PFSK-1 (cell line): ENCODE results near the gene PCSK5.

Experiments used
- FOXP2 ChIP-seq: optimal IDR thresholded peaks from 2 replicates; pipeline ENCODE3; 2011; ENCODE audit warnings: borderline replicate concordance, control low read depth, inconsistent platforms; ENCODE audit not compliant: insufficient read depth; ENCODE audit errors: extremely low read length, extremely low read depth
- POLR2AphosphoS5 ChIP-seq: IDR thresholded peaks from 2 replicates; pipeline ENCODE4 v1.6.1; 2012; ENCODE audit warnings: low read depth, mild to moderate bottlenecking, control low read depth, low read length, moderate library complexity
- SIN3A ChIP-seq: IDR thresholded peaks from 2 replicates; pipeline ENCODE4 v1.6.1; 2012; ENCODE audit warnings: mild to moderate bottlenecking, low read length, moderate library complexity, borderline replicate concordance; ENCODE audit not compliant: insufficient read depth
- TAF1 ChIP-seq: IDR thresholded peaks from 2 replicates; pipeline ENCODE4 v1.6.1; 2012; ENCODE audit warnings: low read length, control low read depth, borderline replicate concordance; ENCODE audit not compliant: insufficient read depth
- TF ChIP-seq, protein P1 (sequence below), 2 experiments: IDR thresholded peaks; 2 replicates each; pipeline versions ENCODE4 v1.6.1 to v1.8.0; 2011 to 2012; ENCODE audit warnings: low read depth in 2 of 2, low read length in 2 of 2, control low read depth in 1 of 2, inconsistent platforms in 1 of 2, mild to moderate bottlenecking in 1 of 2, moderate library complexity in 1 of 2; ENCODE audit not compliant: insufficient read depth in 1 of 2

PCSK5 gene

DNA sequence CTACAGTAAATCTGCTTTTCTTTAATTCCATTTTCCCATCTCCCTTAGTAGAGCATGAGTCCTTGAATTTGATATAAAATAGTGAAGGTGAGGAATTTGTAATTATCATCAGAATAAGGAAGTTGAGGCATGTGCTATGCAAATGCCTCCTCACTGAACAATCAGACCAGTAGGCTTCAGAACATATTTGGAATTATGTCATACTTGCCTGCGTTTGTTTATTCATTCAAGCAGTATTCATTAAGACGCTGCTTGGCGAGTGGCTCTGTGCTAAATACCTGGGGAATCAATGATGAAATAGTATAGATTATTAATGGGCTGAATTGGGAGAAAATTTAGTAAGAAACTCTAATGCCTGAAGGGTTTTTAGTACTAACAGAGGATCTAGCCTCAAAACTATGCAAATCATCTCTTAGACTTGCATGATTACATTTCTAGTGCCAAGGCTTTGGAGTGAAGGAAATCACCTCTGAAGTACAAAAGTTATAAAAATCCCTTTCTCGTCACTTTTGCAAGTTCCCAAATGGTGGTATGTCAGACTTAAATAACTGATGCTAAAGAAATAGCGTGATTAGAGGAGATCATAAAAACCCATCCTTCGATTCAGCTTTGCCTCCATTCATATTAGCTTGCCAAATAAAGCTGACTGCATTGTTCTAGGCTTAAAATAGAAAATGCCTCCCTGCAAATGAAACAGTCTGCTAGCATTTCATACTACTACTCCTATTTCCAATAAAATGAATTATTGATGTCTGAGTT is 141.7 kb downstream of the PCSK5 start:
- TF ChIP-seq, protein P1, sequence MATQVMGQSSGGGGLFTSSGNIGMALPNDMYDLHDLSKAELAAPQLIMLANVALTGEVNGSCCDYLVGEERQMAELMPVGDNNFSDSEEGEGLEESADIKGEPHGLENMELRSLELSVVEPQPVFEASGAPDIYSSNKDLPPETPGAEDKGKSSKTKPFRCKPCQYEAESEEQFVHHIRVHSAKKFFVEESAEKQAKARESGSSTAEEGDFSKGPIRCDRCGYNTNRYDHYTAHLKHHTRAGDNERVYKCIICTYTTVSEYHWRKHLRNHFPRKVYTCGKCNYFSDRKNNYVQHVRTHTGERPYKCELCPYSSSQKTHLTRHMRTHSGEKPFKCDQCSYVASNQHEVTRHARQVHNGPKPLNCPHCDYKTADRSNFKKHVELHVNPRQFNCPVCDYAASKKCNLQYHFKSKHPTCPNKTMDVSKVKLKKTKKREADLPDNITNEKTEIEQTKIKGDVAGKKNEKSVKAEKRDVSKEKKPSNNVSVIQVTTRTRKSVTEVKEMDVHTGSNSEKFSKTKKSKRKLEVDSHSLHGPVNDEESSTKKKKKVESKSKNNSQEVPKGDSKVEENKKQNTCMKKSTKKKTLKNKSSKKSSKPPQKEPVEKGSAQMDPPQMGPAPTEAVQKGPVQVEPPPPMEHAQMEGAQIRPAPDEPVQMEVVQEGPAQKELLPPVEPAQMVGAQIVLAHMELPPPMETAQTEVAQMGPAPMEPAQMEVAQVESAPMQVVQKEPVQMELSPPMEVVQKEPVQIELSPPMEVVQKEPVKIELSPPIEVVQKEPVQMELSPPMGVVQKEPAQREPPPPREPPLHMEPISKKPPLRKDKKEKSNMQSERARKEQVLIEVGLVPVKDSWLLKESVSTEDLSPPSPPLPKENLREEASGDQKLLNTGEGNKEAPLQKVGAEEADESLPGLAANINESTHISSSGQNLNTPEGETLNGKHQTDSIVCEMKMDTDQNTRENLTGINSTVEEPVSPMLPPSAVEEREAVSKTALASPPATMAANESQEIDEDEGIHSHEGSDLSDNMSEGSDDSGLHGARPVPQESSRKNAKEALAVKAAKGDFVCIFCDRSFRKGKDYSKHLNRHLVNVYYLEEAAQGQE (IDR thresholded peaks at IDR 0.05; ENCODE audit: insufficient read depth in 1 of 2, low read depth in 2 of 2, low read length in 2 of 2): no peak
- TF ChIP-seq SIN3A: no peak
- TF ChIP-seq FOXP2: no peak
- TF ChIP-seq POLR2AphosphoS5: no peak
- no peak for TF ChIP-seq TAF1

DNA sequence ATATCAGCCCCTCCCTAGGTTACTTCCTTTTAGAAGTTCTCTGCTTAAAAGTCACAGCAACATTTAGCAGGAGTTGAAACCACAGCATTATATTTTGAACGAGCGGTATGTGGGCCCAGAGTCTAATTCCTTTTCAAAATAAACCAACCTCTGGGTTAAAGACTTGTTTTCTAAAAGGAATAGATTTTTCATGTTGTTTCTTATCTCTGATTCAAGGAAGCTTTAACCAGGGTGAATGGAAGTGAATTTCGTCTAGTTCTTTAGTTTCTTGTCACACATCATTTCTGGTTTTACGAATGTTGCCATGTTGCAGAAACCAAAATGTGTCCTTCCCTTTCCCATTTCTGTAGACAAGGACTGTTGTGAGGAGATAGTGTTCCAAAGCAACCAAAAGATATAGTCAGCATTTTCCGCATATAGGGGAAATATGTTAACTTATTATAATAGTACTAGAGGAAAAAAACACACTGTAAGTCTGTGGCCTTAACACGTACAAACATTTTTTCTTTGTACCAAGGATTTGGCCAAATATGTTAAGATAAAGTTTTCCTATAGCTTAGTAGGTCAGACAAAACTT is 142.4 kb downstream of the PCSK5 start:
- TF ChIP-seq, protein P1 (IDR thresholded peaks at IDR 0.05; ENCODE audit: insufficient read depth in 1 of 2, low read depth in 2 of 2, low read length in 2 of 2): no peak
- no peak for TF ChIP-seq TAF1
- TF ChIP-seq FOXP2: no peak
- TF ChIP-seq SIN3A: no peak
- no peak for TF ChIP-seq POLR2AphosphoS5

DNA sequence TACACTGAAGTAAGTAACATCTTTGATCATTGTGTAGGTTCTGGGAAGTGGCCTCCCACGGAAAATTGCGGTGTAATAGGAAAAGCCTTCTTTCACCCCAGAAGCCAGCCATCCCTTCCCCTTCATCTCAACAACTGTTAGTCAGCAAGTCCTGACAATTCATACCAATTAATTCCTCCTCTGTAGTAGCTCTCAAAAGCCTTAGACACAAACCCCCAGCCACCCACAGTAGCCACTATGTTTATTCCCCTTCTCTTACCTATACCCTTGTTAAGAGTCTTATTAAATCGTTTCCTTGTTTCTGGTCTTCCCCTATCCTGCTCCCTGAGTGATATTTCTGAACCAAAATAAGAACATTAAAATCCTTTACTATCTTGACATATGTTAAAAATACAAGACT is 143.6 kb downstream of the PCSK5 start:
- TF ChIP-seq FOXP2: no peak
- TF ChIP-seq, protein P1 (IDR thresholded peaks at IDR 0.05; ENCODE audit: insufficient read depth in 1 of 2, low read depth in 2 of 2, low read length in 2 of 2): no peak
- TF ChIP-seq TAF1: no peak
- TF ChIP-seq SIN3A: no peak
- no peak for TF ChIP-seq POLR2AphosphoS5

DNA sequence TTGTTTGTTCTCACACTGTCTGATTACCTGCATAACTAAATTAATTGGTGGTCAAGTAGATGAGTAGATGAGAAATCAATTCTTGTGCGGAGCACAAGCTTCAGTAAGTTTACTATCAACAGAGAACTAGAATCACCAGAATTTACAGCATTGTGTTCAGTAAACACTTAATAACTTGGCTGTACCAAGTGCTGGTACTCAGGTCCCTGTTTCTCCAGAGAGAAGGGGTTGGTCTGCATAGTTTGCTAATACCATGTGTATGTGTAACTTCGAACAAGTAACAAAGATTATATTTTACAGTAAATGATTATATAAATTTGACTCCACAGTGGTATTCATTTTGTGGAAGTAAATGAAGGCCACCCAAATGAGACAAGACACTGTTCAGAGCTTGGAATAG is 146.3 kb downstream of the PCSK5 start:
- no peak for TF ChIP-seq POLR2AphosphoS5
- no peak for TF ChIP-seq FOXP2
- TF ChIP-seq TAF1: no peak
- no peak for TF ChIP-seq SIN3A
- TF ChIP-seq, protein P1 (IDR thresholded peaks at IDR 0.05; ENCODE audit: insufficient read depth in 1 of 2, low read depth in 2 of 2, low read length in 2 of 2): no peak
